Stimulated activated CD8-positive, alpha-beta memory T cell treated with anti-CD3 and anti-CD28 coated beads, Interleukin-7, amount 100 ng/mL, for 4 hours (primary cell): ENCODE data around the gene PRCP.
A peak's percentile ranks its signal among the peaks of the same experiment; 100 is the strongest.

Source experiments
- DNase-seq, 2 donors: peaks; one replicate each; pipeline ENCODE4 v3.0.0-alpha.2; 2020; ENCODE audit warnings: low read depth in 2 of 2

PRCP gene

DNA sequence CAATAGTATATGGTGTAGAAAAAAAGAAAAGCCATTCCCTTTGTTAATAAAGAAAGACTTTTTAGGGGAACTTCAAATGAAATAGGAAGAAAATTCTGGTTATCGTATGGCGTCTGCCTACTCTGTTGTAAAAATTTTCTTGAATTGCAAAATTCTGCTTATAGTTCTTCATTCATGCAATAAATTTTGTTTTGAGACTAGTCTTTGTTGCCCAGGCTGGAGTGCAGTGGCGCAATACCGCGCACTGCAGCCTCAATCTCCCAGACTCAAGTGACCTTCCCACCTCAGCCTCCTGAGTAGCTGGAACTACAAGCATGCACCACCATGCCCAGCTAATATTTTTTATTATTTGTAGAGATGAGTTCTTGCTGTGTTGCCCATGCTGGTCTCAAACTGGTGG lies 7.1 kb upstream of the PRCP start:
- no peak for DNase-seq

DNA sequence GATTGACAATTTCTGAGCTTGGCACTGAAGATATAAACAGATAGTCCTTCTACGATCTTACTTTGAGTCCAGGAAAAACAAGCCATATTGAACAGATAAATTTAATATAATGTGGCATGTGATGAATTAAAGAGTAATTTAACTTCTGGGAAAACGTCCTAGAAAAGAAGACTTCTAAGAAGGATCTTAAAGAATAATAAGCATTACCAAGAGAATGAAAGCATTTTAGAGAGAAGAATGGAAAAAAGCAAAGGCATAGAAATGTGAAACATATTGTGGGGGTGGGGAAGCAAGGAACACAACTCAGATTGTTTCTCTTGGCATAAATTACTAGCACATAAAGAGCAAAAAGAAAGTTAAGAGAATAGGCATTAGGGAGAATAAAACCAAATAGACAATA lies 6.7 kb upstream of the PRCP start:
- no peak for DNase-seq

DNA sequence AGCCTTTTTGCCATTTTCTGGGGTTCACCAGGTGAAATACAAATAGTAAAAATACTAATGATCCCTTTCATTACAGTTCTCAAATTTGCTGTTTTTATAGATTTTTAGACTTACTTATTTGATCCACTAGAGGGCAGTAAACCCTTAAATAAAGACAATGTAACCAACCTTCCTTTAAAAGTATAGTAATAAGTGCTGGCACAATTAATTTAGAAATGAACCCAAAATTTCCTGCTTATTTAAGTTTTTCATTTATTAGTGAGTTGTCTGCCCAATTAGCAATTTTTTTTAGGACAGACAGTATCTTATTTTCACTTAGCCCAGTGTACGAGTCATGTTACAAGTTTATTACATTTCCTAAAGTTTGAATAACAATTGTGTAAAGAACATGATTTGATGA lies 6.0 kb upstream of the PRCP start:
- no peak for DNase-seq

DNA sequence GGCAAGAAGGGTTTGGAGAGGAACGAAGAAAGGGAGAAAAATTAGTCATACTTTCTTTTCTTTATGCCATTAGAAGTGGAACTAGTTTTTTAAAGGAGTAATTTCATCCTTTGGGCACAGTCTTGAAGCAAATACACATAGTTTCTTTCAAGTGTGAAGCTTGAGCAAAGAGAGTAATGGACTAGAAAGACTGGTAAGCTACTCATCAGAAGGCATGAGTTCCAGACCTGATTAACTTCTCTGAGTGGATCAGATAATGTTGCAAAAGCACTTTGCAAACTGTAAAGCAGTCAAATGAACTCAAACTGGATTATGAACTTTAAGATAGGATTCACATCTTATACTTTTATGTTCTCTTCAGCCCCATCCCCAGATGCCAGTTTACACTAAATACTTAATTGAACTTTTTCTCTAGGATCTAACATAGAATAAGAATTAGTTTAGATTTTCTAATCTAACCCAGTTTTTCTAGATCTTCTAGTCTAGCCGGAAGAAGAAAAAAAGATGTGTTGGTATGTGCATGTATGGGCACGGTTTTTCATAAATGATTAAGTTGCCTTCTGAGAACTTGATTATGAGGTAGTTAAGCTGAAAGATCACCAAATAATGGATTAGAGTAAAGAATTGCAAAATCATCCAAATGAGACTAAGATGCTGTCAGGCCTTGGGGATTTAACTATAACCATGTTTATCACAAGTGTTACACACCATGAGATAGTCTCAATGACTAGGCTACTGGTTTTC lies 3.8 kb upstream of the PRCP start:
- DNase-seq = no peak

DNA sequence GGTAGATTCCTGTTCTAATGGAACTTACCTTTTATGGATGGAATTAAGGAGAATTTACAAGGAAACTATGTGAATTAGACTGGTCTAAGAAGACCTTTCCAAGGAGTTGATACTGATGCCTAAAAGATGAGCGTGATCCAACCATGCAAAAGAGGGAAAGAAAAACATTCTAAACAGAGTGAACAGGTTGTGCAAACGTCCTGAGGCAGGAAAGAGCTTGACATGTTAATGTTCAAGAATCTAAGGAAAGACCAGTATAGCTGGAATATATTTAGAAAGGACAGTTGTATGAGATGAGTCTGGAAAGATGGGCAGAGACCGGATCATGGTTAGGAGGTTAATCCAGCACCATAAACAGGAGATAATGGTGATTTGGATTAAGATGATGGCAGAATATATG lies 2.6 kb upstream of the PRCP start:
- DNase-seq = no peak

DNA sequence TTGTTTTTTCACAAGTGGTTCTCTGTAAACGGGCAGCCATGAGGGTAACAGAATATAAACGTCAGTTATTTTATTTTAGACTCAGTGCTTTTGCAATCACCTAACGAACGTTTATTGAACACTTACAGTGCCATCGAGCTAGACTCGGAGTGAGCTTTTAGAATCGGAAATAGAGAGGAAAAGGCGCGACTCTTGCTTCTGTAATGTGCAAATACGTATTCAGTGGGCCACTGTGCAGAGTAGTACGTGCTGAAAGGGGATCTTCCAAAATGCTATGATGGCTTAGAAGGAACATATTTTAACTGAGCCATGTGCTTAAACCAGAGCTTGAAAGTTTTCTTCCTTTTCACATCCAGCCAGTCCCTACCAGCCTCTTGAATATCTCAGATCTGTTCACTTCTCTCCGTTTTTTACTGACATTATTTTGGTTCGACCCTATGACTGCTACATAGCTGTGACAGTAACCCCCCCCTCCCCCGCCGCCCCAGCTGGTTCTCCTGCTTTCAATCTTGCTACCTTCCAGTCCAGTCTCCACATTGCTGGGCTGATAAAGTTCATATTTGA lies 1.8 kb upstream of the PRCP start:
- DNase-seq = no peak

DNA sequence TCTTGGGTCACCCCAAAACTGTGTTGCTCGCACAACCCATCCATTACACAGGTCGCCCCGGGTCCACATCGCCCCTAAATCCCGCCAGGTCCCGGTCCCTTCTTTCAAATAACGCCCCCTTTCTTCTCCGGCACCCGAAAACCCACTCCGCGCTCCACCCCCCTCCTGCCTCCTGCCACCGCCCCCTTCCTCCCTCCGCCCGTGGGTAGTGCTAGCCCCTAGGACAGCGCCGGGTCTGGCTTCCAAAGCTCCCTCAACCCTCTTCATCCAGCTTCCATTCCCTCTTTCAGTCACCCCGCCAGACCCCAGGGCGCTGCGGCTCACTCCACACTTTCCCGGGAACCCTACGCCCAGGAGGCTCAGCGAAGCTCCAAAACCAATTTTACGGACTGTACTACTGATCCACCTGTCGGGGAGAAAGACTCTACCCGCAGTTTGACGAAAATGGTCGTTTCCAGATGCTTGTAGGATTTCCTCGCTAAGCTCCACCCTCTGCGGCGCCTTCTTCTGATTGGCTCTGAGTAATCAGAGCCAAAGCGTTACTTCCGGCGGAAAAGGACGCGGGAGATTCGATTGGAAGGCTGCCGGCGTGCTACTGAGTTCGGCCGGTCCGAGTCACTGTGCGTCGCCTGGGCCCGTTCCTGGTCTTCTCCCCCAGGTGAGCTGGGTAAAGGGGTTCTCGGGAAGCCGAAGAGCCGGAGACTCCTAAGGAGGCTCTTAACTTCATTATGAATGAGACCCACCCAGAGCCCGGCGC lies 1.1 kb upstream of the PRCP start, which contains the start of gene DDIAS:
DDIAS (plus strand) TSS at position 572 of the 757 bp plus-strand sequence. CDS start 13,003 bp downstream, outside the sequence.
- DNase-seq = peak; percentile 88 to 93

DNA sequence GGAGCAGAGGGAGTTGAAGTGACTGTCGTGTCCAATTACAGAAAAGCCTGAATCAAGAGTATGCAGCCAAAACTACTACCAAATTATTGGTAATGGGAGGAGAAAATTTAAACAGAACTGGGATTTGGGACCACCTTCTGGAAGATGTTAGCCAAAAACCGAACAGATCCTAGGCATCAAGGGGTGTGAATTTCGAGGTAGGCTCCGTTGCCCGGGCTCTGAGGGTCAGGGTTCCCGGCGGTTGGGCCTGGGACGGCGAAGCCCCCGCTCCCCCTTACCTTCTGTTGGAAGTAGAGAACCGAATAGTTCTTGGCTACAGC lies 313 bp downstream of the PRCP start:
- DNase-seq = no peak

DNA sequence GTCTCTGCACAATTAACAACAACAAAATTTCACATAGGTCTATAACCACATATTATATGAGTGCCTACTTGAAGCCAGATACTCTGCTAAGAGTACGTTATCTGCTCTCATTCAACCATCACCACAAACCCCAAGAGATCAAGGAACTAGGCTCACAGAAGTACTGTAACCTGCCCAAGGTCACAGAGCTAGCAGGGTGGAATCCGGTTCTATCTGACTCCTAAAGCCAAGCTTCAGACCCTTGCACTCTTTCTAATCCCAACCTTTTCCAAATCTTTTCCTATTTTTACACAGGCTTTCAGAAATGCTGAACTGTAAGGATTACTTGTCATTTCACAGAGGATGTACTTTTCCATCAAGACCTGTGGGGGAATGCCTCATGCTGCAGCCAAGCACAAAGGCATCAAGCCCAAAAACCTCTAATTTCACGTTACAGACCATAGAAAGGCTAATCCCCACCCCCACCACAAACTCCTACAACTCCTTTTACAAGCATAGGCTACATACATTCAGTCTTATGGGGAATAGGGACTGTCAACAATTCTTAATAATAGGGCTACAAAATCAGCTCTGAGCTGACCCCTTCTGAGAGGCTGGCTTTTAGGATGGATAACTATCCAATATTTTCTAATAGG lies 927 bp downstream of the PRCP start:
- no peak for DNase-seq

DNA sequence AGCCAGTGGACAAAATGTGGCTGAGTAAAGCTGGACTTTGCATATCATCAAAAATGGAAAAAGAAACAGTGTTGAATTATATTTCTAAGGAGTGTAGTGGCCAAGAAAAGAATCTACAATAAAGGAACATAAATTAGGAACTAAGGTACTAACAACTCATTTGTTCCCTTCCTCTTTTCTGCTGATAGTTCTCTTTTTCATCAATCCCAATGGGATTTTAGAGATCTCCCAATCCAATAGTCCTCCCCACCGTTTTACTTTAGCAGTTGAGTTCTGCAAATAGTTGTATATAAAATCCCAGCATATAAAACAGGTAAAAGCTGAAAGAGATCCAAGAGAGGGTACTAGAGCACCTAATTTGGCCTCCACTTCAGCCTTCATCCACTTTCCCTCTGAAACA lies 2.0 kb downstream of the PRCP start:
- no peak for DNase-seq

DNA sequence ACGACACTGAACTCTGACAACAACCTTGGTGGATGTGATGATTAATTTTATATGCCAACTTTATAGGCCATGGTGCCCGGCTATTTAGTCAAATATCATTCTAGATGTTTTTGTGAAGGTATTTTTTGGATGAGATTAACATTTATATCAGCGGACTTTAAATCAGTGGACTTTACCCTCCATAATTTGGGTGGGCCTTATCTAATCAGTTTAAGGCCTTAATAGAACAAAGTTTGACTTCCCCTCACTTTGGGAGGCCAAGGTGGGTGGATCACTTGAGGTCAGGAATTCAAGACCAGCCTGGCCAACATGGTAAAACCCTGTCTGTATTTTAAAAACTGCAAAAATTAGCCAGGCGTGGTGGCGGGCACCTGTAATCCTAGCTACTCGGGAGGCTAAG lies 4.0 kb downstream of the PRCP start:
- DNase-seq = no peak

DNA sequence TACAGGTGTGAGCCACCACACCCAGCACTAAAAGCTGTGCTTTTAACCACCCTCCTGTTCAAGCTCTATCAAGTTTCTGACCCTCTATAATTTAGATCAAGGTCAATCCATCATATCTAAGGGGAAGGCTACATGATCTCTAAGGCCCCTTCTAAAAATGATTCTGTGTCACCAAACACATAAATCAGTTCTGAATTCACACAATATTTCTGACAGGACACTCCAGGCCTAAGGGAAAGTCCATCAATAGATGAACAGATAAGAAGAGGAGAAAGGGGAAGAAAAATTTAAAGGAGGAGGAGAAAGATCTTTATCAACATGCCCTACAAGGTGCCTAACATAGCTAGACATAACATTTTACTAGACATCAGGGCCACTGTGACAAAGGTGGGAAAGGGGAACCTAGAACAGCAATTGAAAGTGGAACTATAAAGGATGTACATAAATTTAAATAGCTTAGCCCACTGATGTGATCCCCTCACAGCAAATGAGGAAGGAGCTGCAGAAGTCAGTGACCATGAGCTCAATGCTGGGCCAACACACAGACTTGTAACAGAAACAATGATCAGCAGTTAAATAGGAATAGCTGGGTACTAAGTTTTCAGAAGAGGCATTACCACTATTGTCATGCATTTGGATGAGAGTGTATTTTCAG lies 4.7 kb downstream of the PRCP start:
- no peak for DNase-seq

DNA sequence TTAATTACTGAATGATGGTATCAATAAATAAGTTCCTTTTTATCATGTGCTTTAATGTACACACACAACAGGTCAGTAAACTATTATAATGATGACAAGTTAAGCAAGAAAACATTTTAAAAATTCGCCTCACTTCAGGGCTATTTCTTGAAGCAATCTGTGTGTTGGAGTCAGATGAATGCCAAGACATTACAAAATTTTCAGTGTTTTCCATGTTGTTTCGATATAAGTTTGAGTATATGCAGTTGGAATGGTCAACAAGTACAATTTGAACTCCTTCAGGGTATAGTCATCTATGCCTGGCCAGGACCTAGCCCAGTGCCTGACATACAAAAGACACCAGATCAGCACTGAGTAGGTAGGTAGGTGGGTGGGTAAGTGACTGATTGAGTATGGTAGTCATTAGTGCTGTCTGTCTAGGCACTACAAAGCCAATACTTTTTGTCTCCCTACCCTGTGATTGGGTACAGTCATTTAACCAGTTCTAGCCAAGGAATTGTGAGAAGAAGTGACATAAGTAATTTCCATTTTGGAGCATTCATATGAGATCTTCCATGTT lies 7.5 kb downstream of the PRCP start:
- no peak for DNase-seq

DNA sequence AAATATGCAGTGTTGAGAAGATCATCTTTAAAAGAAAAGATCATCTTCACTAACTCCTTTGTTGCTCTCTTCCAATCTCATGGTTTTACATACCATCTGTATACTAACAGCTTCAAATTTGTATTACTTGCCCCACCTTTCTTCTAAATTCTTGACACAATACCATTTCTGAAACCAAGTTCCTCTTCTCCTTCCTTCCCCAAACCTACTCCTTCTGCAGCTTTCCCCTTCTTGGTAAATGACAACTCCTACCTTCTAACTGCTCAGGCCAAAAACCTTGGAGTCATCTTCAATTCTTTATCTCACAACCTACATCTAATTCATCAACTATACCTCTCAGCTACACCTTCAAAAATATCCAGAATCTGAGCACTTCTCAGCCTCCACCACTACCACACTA lies 9.3 kb downstream of the PRCP start:
- no peak for DNase-seq

DNA sequence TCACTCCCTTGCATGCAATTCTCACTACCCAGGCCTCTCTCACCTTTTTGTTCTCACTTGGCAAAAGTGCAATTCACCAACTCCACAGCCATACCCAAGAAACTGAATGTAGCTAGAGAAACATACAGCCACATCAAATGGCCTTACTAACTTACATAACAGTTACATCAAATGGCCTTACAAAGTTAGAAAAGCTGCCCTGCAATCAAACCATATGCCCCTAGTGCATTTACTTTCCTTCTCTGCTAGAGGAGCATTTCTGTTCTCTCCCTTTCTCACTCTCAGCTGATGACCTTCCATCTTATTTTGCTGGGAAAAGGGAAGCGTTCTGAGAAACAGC lies 10.3 kb downstream of the PRCP start:
- no peak for DNase-seq

DNA sequence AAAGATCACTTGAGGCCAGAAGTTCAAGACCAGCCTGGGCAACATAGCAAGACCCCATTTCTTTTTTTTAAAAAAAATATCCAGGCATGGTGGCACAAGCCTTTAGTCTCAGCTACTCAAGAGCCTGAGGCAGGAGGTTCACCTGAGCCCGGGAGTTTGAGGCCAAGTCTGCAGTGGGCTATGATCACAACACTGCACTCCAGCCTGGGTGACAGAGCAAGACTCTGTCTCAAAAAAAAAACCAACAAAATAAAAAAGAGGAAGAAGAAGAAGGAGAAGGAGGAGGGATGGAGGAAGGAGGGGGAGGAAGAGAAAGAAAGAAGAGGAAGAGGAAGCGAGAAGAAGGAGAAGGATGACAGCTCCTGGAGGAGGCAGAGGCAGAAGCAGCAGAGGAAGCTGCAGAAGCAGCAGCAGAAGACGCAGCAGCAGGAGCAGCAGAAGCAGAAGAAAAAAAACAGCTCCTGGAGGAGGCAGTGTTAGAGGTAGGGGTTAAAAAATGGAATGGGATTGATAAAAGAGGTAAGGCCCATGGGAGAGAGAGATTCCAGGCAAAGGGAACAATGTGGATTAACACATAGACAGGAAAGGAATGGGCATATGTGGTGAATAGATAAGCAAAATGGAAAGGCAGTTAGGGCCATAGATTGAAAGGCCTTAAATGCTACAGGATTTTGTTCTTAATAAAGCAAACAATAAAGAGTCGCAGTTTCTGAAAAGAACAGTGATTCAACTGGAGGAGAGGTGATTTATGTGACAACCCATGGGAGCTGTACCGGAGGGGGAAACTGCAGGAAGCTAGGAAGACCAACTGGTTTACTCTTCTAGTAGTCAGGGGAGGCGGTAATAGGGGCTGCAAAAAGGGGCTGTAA lies 10.9 kb downstream of the PRCP start:
- DNase-seq = no peak

DNA sequence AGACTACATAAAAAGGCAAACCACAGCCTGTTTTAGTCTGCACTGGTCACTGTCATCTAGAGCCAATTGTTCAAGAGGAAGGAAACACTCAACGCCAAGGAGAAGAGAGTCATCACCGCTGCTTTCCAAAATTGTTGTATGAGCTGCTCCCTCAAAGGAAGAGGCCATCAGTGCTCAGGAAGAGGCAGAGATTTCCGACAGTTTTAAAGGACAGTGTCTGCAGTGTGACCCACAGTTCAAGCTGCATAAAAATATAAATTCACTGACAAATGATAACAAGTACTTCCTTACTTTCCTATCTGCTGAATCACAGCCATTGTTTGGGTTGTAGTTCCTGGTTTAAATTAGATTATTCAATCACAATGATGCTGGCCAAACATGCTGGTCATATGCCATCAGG lies 16.4 kb downstream of the PRCP start:
- no peak for DNase-seq

DNA sequence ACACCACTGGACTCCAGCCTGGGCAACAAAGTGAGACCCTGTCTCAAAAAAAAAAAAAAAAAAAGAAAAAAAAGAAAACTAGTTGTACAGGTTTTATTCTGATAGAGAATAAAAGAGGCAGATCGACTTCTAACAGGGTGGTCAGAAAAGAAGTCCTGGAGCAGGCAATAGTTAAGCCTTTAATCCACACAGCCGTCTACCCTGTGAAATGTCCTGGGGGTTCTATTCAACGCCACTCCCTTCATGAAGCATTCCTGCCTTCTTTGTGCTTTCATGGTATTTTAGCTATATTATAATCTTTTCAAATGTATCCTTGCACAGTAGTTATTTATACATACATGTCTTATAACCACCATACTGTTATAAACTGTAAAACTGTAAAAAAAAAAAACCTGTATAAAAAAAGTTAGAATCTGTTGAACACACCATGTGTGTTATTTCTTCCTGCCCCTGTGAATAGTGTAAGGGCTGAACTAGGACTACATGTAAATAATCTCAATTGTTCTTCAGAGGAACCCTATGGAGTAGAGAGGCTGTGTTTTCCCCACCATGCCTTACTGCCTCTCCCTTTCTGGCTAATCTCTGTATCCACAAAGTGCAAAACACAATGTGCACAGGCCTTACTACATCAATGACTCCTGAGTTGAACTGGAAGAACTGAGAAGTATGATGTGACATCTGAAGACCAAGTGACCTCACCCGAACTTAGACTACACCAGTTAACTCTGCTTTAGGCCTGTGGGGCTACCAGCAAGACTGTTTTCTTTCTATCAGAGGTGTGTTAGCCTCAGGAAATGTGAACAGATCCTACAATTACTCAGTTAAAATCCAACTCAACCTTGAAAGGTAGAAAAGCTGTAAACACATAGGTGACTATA lies 25.3 kb downstream of the PRCP start:
- DNase-seq = no peak

DNA sequence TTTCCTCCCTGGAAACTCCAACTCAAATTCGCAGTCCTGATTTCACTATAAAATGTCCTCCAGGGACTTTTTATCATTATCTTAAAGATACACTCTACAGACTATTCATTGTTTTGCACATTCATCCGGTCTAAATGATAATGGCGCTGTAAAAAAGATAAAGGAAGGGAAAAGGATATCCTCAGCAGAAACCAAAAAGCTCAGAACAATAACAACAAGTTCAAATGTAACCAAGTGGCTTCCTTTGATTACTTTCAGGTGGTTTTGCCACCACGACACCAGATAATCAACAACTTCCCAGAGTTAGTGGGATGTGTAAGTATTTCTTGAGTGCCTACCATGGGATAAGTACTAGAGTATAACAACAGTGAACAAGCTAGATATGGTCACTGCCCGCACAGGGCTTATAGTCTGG lies 26.3 kb downstream of the PRCP start:
- DNase-seq = no peak
